Pancreas (tissue), 10 donors: ENCODE data around the gene WDFY4. TPM values are rescaled to one million over a fixed set of nuclear protein-coding genes. Genes with fewer than 3 reads are reported as not detected.

ENCODE experiments used
- ATAC-seq, 4 donors: fragments of 200-7000 bp; cut with Tn5 transposase; one replicate each; pipeline versions ENCODE4 v1.8.0 to v1.9.1; 2020; ENCODE audit warnings: mild to moderate bottlenecking in 4 of 4, moderate library complexity in 4 of 4
- DNase-seq, 6 donors: peaks; one replicate each; pipeline ENCODE4 v3.0.0-alpha.2; 2020
- FAIRE-seq: peaks from 2 replicates; lab custom pipeline; 2012; peaks lifted over from hg19 to GRCh38; lab: Jason Lieb, UNC
- H3K27ac ChIP-seq, 4 donors: fragments of 200-600 bp; sonication (generic); 1 replicate in 3 of 4; 2 replicates in 1 of 4; pipeline versions ENCODE4 v1.5.0 to v1.8.0; 2020
- H3K27me3 ChIP-seq, 4 donors: fragments of 200-600 bp; one replicate each; pipeline ENCODE4 v1.8.0; 2021
- H3K36me3 ChIP-seq, 3 donors: fragments of 200-600 bp; sonication (generic) in 1 of 3; one replicate each; pipeline versions ENCODE4 v1.5.0 to v1.8.0; 2020 to 2021
- H3K4me1 ChIP-seq, 3 donors: fragments of 200-600 bp; one replicate each; pipeline ENCODE4 v1.8.0; 2021
- H3K4me3 ChIP-seq, 4 donors: fragments of 200-600 bp; sonication (generic) in 2 of 4; one replicate each; pipeline versions ENCODE4 v1.5.0 to v1.8.0; 2020 to 2021
- H3K9me3 ChIP-seq, 4 donors: fragments of 200-600 bp; one replicate each; pipeline ENCODE4 v1.8.0; 2021
- CTCF ChIP-seq, 4 donors: fragments of 200-600 bp; sonication (generic) in 3 of 4; IDR thresholded peaks; one replicate each; pipeline versions ENCODE4 v1.5.0 to v1.8.0; 2021; ENCODE audit warnings: antibody characterized with exemption in 4 of 4
- WGBS, 2 donors: extraction: QIAGEN DNeasy Blood & Tissue Kit; methylation state at CpG; one replicate each; pipeline ENCODE4 v1.1.7; 2013; 5-methylcytosine and 5-hydroxymethylcytosine counted together
- intact Hi-C, 3 donors: fragments of 100-400 bp; cut with DNase I; formaldehyde crosslinking; loops; one replicate each; pipeline versions ENCODE4 v1.11.1 to v1.14.2; 2022
- polyA plus RNA-seq, 2 donors: library from polyadenylated mRNA; stranded (reverse); fragments of 200-250 nt; gene quantifications; one replicate each; pipeline ENCODE4 v1.2.3, GENCODE V29; 2013
- total RNA-seq, 6 donors: library from RNA; stranded (reverse); fragmentation: NEBNext Ultra II Directional in 4 of 6; extraction: Animal tissue kit (Norgen Biotek cat#: 25700) in 4 of 6; gene quantifications; one replicate each; pipeline versions ENCODE4 v1.2.1 to v1.2.4, GENCODE V29; 2021 to 2023
- donor health status: healthy with polysubstance abuse.
- donor health status: DM: no; HTN: no; CAD: no; lungs with moderate emphysema.
- donor health status: DM: no; HTN: no; CAD: no.
- donor health status: control.
- donor health status: control.
- donor health status: Bipolar disorder and iron deficiency.
- donor health status: DM: yes; HTN: yes; CAD: no.
- donor health status: DM: no; HTN: no; CAD: no.
- donor health status: DM: no; HTN: no; CAD: no.
- donor health status: DM: yes; HTN: yes; CAD: no.

Gene WDFY4
- total and polyA plus RNA-seq, 8 donors: 0.14 to 8.4 (median 0.72) TPM

GRCh38 chr10:48678041-48678440, 6.6 kb upstream of the WDFY4 start:
- no peak overlapping the region for H3K27ac ChIP-seq
- intact Hi-C loops: no loop called here
- no peak for ATAC-seq
- 62 to 71% methylated on average over 1 of the region's 1 CpG for WGBS, 2 donors
- no peak for TF ChIP-seq CTCF (IDR thresholded peaks at IDR 0.05)
- no peaks in the 10 kb centered on the region for H3K36me3 ChIP-seq
- H3K4me3 ChIP-seq: no peak overlapping the region
- no peak for DNase-seq
- FAIRE-seq: no peak
- H3K27me3 ChIP-seq: no peaks in the 10 kb centered on the region
- no peaks in the 10 kb centered on the region for H3K9me3 ChIP-seq
- H3K4me1 ChIP-seq: no peaks in the 10 kb centered on the region

GRCh38 chr10:48681740-48682139, 2.9 kb upstream of the WDFY4 start:
- Histone ChIP-seq H3K4me1 (no peaks in the 10 kb centered on the region), H3K27ac (no peak overlapping the region), H3K36me3 (no peaks in the 10 kb centered on the region), H3K4me3 (no peak overlapping the region), H3K27me3 (no peaks in the 10 kb centered on the region), H3K9me3 (no peaks in the 10 kb centered on the region)
- DNase-seq (no peak), ATAC-seq (no peak), FAIRE-seq (no peak)
- no peak for TF ChIP-seq CTCF (IDR thresholded peaks at IDR 0.05)
- 59 to 68% methylated on average over 3 of the region's 3 CpGs for WGBS, 2 donors
- intact Hi-C loops: no loop called here

- H3K4me3 ChIP-seq: no peak overlapping the region
- no peak for DNase-seq
- intact Hi-C loops: no loop called here
- H3K9me3 ChIP-seq: no peaks in the 10 kb centered on the region
- no peak overlapping the region for H3K27ac ChIP-seq
- H3K27me3 ChIP-seq: no peaks in the 10 kb centered on the region
- TF ChIP-seq CTCF (IDR thresholded peaks at IDR 0.05): no peak
- no peak for ATAC-seq
- no peaks in the 10 kb centered on the region for H3K36me3 ChIP-seq
- whole genome bisulfite sequencing, 2 donors: 62 to 66% methylated on average over 3 of the region's 3 CpGs
- no peak for FAIRE-seq
- H3K4me1 ChIP-seq: no peaks in the 10 kb centered on the region
Measured at GRCh38 chr10:48682265-48682664, 2.4 kb upstream of the WDFY4 start.

- DNase-seq (no peak), FAIRE-seq (no peak), ATAC-seq (no peak)
- Histone ChIP-seq H3K4me1 (no peaks in the 10 kb centered on the region), H3K9me3 (no peaks in the 10 kb centered on the region), H3K36me3 (no peaks in the 10 kb centered on the region), H3K4me3 (no peak overlapping the region), H3K27ac (no peak overlapping the region), H3K27me3 (no peaks in the 10 kb centered on the region)
- intact Hi-C loops: no loop called here
- 82 to 89% methylated on average over 6 of the region's 6 CpGs for WGBS, 2 donors
- TF ChIP-seq CTCF (IDR thresholded peaks at IDR 0.05): no peak
Measured at GRCh38 chr10:48683424-48683823, 1.2 kb upstream of the WDFY4 start.

GRCh38 chr10:48683868-48684267, 805 bp upstream of the WDFY4 start:
- Histone ChIP-seq H3K9me3 (no peaks in the 10 kb centered on the region), H3K27me3 (no peaks in the 10 kb centered on the region), H3K36me3 (no peaks in the 10 kb centered on the region), H3K4me3 (no peak overlapping the region), H3K27ac (no peak overlapping the region), H3K4me1 (no peaks in the 10 kb centered on the region)
- no peak for TF ChIP-seq CTCF (IDR thresholded peaks at IDR 0.05)
- FAIRE-seq (no peak), ATAC-seq (no peak), DNase-seq (no peak)
- WGBS, 2 donors: 74 to 82% methylated on average over 5 of the region's 5 CpGs
- intact Hi-C loops: no loop called here
